GM12865 (cell line): ENCODE data around the gene ZNF652.
A peak's percentile ranks its signal among the peaks of the same experiment; 100 is the strongest.

ENCODE experiments used
- DNase-seq: peaks from one replicate; pipeline ENCODE4 v3.0.0; 2010; ENCODE audit warnings: low read depth
- H3K4me3 ChIP-seq: 2 replicates; pipeline ENCODE4 v1.5.1; 2011; ENCODE audit warnings: mild to moderate bottlenecking, low read depth, low read length, control low read depth
- TF ChIP-seq, protein P1 (sequence below): IDR thresholded peaks from 2 replicates; pipeline ENCODE4 v1.5.1; 2011; ENCODE audit warnings: low read length, control low read depth, low read depth, inconsistent platforms; ENCODE audit not compliant: insufficient read depth; ENCODE audit errors: missing control alignments

The ZNF652 gene

DNA sequence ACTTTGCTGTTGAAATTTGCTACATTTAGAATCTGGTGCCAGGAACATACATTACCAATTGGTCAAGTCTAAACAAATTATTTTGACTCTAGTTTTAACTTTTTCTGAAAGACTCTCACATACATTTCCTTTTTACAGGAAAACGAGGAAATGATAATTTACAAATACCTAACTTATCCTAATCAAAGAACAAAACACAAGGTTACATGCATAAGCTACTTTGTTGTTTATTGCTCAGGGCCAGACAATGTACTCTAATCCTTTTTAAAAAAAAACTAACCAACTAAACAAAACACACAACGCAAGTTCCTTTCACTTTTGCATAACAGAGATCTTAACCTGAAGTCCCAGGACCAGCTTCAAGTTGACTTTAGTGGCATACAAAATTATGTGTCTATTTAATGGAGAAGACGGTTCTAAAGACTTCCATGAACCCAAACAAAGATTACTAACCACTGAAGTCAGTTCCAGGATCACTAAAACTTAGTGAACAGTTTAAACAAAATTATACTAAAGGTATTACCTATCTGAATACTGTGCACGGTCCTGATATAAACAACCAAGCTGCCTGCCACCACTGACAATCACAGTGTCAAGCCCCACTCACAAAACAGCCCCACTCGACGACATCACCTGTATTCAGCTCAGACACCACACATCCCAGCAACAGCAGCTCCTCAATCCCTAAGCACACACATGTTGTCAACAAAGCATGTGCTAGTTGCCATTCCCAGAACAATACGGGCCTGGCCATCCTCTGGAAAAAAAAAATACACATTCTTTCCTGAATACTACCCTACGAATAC, 1.9 kb downstream of the ZNF652 start:
- DNase-seq = peak; percentile 35
- TF ChIP-seq, protein P1, sequence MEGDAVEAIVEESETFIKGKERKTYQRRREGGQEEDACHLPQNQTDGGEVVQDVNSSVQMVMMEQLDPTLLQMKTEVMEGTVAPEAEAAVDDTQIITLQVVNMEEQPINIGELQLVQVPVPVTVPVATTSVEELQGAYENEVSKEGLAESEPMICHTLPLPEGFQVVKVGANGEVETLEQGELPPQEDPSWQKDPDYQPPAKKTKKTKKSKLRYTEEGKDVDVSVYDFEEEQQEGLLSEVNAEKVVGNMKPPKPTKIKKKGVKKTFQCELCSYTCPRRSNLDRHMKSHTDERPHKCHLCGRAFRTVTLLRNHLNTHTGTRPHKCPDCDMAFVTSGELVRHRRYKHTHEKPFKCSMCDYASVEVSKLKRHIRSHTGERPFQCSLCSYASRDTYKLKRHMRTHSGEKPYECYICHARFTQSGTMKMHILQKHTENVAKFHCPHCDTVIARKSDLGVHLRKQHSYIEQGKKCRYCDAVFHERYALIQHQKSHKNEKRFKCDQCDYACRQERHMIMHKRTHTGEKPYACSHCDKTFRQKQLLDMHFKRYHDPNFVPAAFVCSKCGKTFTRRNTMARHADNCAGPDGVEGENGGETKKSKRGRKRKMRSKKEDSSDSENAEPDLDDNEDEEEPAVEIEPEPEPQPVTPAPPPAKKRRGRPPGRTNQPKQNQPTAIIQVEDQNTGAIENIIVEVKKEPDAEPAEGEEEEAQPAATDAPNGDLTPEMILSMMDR = no peak
- H3K4me3 ChIP-seq = peak overlapping the region; percentile 87

DNA sequence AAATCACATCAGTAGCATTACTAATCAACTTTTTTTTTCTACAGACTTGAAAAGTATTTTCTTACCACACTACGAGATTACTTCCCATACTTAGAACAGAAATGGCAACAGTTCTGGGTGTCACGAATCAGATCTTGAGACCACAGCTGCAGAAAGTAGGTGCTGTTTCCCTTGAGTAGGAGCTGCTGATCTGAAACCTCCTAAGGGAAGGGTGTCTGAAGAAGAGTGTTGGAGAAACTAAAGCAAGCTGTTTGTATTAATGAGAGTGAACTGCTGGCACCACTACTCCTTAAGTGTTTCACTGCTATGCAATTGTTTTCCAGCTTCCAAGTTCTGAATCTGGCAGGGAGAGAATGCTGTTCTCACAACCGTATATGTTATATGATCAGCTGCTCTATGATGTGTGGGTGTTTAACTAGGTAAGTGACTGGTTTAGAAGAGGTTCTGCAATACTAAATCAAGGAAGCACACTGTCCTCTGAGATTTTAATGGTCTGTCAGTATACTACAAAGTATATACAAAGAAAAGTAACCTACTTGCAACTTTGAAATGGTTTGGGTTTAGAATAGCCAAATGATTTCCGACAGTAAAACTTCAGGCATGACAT, 3.3 kb downstream of the ZNF652 start:
- DNase-seq = peak; percentile 88
- TF ChIP-seq, protein P1 = no peak
- H3K4me3 ChIP-seq = peak overlapping the region; percentile 46

DNA sequence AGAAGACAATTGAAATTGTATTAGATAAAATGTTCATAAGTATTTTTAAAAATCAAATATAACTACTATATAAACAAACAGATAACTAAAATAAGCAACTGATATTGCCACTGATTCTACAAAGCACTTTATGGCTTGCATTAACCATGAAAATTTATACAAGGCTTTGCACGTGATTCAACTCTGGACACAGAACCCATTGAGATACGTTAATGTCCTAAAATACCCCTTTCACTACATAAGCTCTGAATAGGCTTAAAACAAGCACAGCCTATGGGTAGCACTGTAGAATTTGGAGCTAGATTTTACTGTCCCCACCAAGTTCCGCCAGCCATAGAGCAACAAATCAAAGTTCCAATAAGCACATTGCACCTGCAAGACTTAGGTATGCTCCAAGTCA, 4.5 kb downstream of the ZNF652 start:
- H3K4me3 ChIP-seq = no peak overlapping the region
- TF ChIP-seq, protein P1 = no peak
- DNase-seq = no peak

DNA sequence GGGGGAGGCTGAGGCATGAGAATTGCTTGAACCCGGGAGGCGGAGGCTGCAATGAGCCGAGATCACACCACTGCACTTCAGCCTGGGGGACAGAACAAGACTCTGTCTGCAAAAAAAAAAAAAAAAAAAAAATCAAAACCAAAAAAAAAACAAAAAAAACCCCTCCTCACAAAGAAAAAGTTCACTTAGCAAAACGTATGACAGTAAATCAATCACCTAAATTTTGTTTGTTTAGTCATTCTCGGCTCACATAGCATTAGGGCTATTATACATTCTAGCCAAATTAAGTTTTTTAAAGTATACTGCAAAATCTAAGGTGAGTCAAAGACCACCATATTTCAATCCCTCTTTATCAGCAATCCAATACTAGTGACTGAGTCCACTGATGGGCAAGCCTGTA, 5.7 kb downstream of the ZNF652 start:
- TF ChIP-seq, protein P1 = no peak

DNA sequence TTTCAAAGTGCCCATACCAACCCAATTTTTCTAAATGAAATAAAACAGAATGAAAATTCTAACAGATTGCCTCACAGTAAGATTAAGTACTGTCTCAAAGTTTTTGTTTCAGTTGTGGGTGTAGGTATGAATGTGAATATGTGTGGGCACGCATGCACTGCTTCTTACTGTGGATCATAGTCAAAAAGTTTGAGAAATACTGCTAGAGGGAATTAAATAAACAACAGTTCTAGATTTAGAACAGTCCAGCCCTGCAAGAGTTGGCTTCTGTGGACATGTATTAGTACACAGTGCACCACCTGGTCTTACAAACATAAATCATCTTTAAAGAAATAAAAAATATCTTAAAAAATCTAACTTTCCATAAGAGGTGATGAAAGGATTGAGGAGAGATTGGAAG, 8.4 kb downstream of the ZNF652 start:
- TF ChIP-seq, protein P1 = no peak
- peak; percentile 25 for DNase-seq
- H3K4me3 ChIP-seq = no peak overlapping the region

More for the DNA sequence above, 5.7 kb downstream of the ZNF652 start:
- DNase-seq = no peak
- no peak overlapping the region for H3K4me3 ChIP-seq

DNA sequence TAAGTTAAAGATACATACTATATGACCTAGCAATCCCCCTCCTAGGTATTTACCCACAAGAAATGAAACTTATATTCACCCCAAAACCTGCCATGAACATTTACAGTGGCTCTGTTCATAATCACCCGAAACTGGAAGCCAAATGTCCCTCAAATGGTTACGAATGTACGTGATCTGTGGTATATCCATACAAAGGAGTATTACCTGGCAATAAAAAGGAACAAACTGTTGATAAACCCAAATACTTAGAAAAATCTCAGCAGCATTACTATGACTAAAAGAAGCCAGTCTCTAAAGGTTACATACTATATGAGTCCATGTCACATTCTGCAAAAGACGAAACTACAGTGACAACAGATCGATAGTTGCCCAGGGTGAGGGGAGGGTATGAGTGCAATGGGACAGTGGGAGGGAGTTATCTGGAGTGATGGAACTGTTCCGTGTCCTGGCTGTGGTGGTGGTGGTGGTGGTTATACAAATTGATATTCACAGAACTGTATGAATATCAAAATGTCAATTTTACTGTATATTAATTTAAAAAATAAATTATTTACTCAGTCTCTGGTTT, 9.4 kb downstream of the ZNF652 start:
- TF ChIP-seq, protein P1 = no peak
- H3K4me3 ChIP-seq = no peak overlapping the region
- DNase-seq = no peak
